RKO (cell line): Measurements from ENCODE around the gene FOXS1.

Experiments
- DNase-seq: peaks from one replicate; pipeline ENCODE4 v3.0.0-alpha.2; 2016; ENCODE audit warnings: low spot score

Gene FOXS1

GRCh38 chr20:31861135-31861384 is 15.7 kb upstream of the FOXS1 start:
- DNase-seq: no peak

- peak; percentile 78 for DNase-seq
These were observed 15.2 kb upstream of the FOXS1 start for GRCh38 chr20:31860390-31861134.

GRCh38 chr20:31859998-31860380 is 14.6 kb upstream of the FOXS1 start:
- DNase-seq: no peak

GRCh38 chr20:31859266-31859997 is 14.0 kb upstream of the FOXS1 start:
- no peak for DNase-seq

GRCh38 chr20:31858760-31859083 is 13.3 kb upstream of the FOXS1 start:
- DNase-seq: no peak

GRCh38 chr20:31857861-31858759 is 12.7 kb upstream of the FOXS1 start:
- DNase-seq: no peak

GRCh38 chr20:31856516-31856915 is 11.1 kb upstream of the FOXS1 start:
- no peak for DNase-seq

- DNase-seq: no peak
These were observed 8.1 kb upstream of the FOXS1 start for GRCh38 chr20:31853481-31853880.

GRCh38 chr20:31851240-31851955 is 6.0 kb upstream of the FOXS1 start:
- no peak for DNase-seq

- DNase-seq: no peak
These were observed 4.0 kb upstream of the FOXS1 start for GRCh38 chr20:31849306-31849930.

- DNase-seq: no peak
These were observed 2.9 kb upstream of the FOXS1 start for GRCh38 chr20:31848088-31848999.

GRCh38 chr20:31846793-31847138 is 1.4 kb upstream of the FOXS1 start:
- no peak for DNase-seq

GRCh38 chr20:31844737-31845299 is 586 bp downstream of the FOXS1 start:
- DNase-seq: no peak

GRCh38 chr20:31843881-31844280 is 1.5 kb downstream of the FOXS1 start:
- DNase-seq: no peak

GRCh38 chr20:31843288-31843687 is 2.1 kb downstream of the FOXS1 start:
- no peak for DNase-seq

GRCh38 chr20:31842471-31843157 is 2.8 kb downstream of the FOXS1 start:
- DNase-seq: no peak

- no peak for DNase-seq
These were observed 3.5 kb downstream of the FOXS1 start for GRCh38 chr20:31841928-31842327.

- DNase-seq: no peak
These were observed 4.2 kb downstream of the FOXS1 start for GRCh38 chr20:31840906-31841816.
